Peyer's patch (tissue), 4 donors: ENCODE measurements around the gene ZNF343. TPM values are rescaled to one million over a fixed set of nuclear protein-coding genes. Genes with fewer than 3 reads are reported as not detected.

Experiments used
- DNase-seq, 3 donors: peaks; one replicate each; pipeline ENCODE4 v3.0.0-alpha.2; 2017 to 2019
- H3K27ac ChIP-seq, 4 donors: fragments of 200-600 bp; sonication (generic); one replicate each; pipeline ENCODE4 v1.5.1; 2016 to 2019
- H3K27me3 ChIP-seq, 2 donors: fragments of 200-600 bp; sonication (generic); one replicate each; pipeline ENCODE4 v1.5.1; 2019
- H3K36me3 ChIP-seq, 3 donors: fragments of 200-600 bp; sonication (generic); one replicate each; pipeline ENCODE4 v1.5.1; 2016 to 2019
- H3K4me1 ChIP-seq, 4 donors: fragments of 200-600 bp; sonication (generic); one replicate each; pipeline ENCODE4 v1.5.1; 2016 to 2019
- H3K4me3 ChIP-seq, 4 donors: fragments of 200-600 bp; sonication (generic); 1 replicate in 3 of 4; 2 replicates in 1 of 4; pipeline ENCODE4 v1.5.1; 2016 to 2019; ENCODE audit warnings: mild to moderate bottlenecking in 1 of 4
- H3K9me3 ChIP-seq, 4 donors: fragments of 200-600 bp; sonication (generic); one replicate each; pipeline ENCODE4 v1.5.1; 2016 to 2019; ENCODE audit warnings: mild to moderate bottlenecking in 1 of 4
- POLR2A ChIP-seq, 2 donors: fragments of 450-650 bp; IDR thresholded peaks; one replicate each; pipeline ENCODE4 v1.5.1; 2017; ENCODE audit warnings: antibody characterized with exemption in 2 of 2, mild to moderate bottlenecking in 2 of 2, moderate library complexity in 2 of 2
- total RNA-seq, 4 donors: library from RNA; depleted of rRNA; stranded (reverse); fragments of >200 nt; gene quantifications; one replicate each; pipeline ENCODE4 v1.1.0, GENCODE V29; 2016
- TF ChIP-seq, protein P1 (sequence below), 6 experiments: fragments of 450-650 bp in 4 of 6; fragments of 200-600 bp in 2 of 6; sonication (generic) in 1 of 6; IDR thresholded peaks; one replicate each; pipeline ENCODE4 v1.5.1; 2017 to 2019; ENCODE audit warnings: antibody characterized with exemption in 6 of 6, mild to moderate bottlenecking in 3 of 6, moderate library complexity in 1 of 6

ZNF343 gene
- total RNA-seq, 4 donors from 2014 or later = 6.3 to 13.3 (median 8.7) TPM

DNA sequence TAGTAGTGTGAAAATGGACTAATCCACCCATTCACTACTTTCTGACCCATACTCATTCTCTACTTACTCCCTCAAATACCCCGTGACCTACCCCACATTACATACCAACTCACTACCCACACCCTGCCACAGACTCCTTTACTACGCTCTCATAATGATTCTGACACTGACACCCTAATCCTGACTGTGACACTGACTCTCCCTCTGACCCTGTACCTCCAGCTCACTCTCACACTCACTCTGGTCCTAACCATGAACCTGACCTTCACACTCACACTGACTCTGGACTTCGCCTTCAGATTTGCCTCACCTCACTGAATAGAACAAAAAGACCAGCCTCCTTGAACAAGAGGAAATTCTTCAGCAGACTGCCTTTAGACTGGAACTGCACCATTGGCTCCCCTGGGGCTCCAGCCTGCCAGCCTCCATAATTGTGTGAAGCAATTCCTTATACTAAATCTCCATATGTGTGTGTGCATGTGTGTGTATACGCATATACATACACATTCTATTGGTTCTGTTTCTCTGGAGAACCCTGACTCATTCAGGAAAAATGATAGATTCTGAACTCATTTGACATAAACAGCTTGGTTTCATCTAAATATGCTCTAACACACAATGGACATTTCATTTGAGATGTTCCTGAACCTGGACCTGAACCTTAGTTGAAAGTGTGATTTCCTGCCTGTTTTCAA is 10.5 kb upstream of the ZNF343 start:
- no peaks in the 10 kb centered on the region for H3K9me3 ChIP-seq
- no peak for DNase-seq
- H3K36me3 ChIP-seq = no peaks in the 10 kb centered on the region
- H3K27ac ChIP-seq = no peak overlapping the region
- TF ChIP-seq, protein P1, sequence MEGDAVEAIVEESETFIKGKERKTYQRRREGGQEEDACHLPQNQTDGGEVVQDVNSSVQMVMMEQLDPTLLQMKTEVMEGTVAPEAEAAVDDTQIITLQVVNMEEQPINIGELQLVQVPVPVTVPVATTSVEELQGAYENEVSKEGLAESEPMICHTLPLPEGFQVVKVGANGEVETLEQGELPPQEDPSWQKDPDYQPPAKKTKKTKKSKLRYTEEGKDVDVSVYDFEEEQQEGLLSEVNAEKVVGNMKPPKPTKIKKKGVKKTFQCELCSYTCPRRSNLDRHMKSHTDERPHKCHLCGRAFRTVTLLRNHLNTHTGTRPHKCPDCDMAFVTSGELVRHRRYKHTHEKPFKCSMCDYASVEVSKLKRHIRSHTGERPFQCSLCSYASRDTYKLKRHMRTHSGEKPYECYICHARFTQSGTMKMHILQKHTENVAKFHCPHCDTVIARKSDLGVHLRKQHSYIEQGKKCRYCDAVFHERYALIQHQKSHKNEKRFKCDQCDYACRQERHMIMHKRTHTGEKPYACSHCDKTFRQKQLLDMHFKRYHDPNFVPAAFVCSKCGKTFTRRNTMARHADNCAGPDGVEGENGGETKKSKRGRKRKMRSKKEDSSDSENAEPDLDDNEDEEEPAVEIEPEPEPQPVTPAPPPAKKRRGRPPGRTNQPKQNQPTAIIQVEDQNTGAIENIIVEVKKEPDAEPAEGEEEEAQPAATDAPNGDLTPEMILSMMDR (IDR thresholded peaks at IDR 0.05) = no peak
- TF ChIP-seq POLR2A (IDR thresholded peaks at IDR 0.05) = no peak
- H3K4me1 ChIP-seq = peaks cover 0 to 5% (median 0%) of the 10 kb centered on the region in 4 donors
- no peaks in the 10 kb centered on the region for H3K27me3 ChIP-seq
- no peak overlapping the region for H3K4me3 ChIP-seq

DNA sequence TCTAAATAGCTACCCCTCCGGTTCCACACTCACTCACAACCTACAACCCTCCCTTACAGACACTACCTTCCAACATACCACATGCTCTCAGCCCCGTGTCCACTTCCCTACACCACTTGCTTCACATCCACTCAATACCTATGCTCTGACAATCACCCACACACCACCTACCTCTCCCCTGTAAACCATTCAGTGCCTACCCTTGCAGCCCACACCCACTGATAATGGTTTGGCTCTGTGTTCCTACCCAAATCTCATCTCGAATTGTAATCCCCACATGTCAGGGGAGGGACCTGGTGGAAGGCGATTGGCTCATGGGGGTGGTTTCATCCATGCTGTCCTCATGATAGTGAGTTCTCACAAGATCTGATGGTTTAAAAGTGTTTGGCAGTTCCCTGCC is 9.8 kb upstream of the ZNF343 start:
- TF ChIP-seq, protein P1 (IDR thresholded peaks at IDR 0.05) = no peak
- no peak for TF ChIP-seq POLR2A (IDR thresholded peaks at IDR 0.05)
- H3K36me3 ChIP-seq = no peaks in the 10 kb centered on the region
- no peak for DNase-seq
- no peaks in the 10 kb centered on the region for H3K27me3 ChIP-seq
- H3K4me3 ChIP-seq = no peak overlapping the region
- H3K9me3 ChIP-seq = no peaks in the 10 kb centered on the region
- no peaks in the 10 kb centered on the region for H3K4me1 ChIP-seq
- H3K27ac ChIP-seq = no peak overlapping the region

DNA sequence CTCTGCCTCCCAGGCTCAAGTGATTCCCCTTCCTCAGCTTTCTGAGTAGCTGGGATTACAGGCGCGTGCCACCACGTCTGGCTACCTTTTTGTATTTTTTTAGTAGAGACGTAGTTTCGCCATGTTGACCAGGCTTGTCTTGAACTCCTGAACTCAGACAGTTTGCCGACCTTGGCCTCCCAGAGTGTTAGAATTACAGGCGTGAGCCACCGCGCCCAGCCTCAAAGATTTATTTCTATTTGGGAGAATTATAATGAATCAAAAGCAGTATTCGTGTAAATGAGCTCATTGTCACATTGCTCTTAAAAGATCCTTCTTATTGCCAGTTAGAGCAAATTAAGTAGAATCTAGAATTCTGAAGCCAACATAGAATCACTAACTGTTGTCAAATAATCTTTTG is 9.4 kb upstream of the ZNF343 start:
- Histone ChIP-seq H3K9me3 (no peaks in the 10 kb centered on the region), H3K27ac (no peak overlapping the region), H3K36me3 (no peaks in the 10 kb centered on the region), H3K27me3 (no peaks in the 10 kb centered on the region), H3K4me1 (no peaks in the 10 kb centered on the region), H3K4me3 (no peak overlapping the region)
- no peak for TF ChIP-seq POLR2A (IDR thresholded peaks at IDR 0.05)
- TF ChIP-seq, protein P1 (IDR thresholded peaks at IDR 0.05) = no peak
- no peak for DNase-seq

DNA sequence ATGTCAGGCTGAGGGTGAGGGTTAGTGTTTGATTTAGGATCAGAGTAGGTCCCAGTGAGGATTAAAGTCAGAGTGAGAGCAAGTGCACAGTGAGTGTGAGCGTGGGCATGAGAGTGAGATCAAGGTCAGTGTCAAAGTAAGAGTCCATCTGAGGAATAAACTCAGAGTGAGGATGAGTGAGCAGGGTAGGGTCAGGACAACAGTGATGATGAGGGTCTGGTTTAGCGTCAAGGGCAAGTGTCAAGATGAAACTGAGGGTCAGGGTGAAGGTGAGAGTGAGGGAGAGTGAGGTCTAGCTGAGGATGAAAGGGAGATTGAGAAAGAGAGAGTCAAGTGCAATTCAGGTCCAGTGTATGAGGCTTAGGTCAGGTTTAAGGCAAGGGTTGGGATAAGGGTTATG is 7.7 kb upstream of the ZNF343 start:
- no peak for TF ChIP-seq POLR2A (IDR thresholded peaks at IDR 0.05)
- TF ChIP-seq, protein P1 (IDR thresholded peaks at IDR 0.05) = no peak
- no peaks in the 10 kb centered on the region for H3K36me3 ChIP-seq
- H3K27me3 ChIP-seq = no peaks in the 10 kb centered on the region
- H3K4me3 ChIP-seq = no peak overlapping the region
- no peak overlapping the region for H3K27ac ChIP-seq
- no peaks in the 10 kb centered on the region for H3K4me1 ChIP-seq
- H3K9me3 ChIP-seq = no peaks in the 10 kb centered on the region
- DNase-seq = no peak

DNA sequence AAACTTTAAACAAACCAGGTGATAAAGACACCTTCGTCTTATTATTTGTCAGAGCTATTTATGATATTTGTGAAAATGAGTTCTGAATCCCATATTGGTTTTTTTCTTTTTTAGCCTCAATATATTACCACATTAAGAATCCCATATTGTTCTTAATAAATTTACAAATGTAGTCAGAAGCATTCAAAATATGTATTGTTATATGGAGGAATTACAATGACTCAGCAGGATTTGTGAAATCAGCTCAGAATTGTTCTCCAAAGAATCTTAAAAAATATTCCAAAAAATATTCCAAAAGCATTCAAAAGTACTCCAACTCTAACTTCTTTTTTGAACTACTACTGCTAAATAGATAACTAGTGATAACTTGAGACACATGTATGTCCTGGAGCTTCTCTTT is 6.5 kb upstream of the ZNF343 start:
- DNase-seq = no peak
- Histone ChIP-seq H3K36me3 (no peaks in the 10 kb centered on the region), H3K27ac (no peak overlapping the region), H3K4me1 (no peaks in the 10 kb centered on the region), H3K4me3 (no peak overlapping the region), H3K9me3 (no peaks in the 10 kb centered on the region), H3K27me3 (no peaks in the 10 kb centered on the region)
- TF ChIP-seq, protein P1 (IDR thresholded peaks at IDR 0.05) = no peak
- TF ChIP-seq POLR2A (IDR thresholded peaks at IDR 0.05) = no peak
